Fibroblast of lung (primary cell): ENCODE data around the gene CNOT1.

Source experiments
- EZH2 ChIP-seq: IDR thresholded peaks from 2 replicates; pipeline ENCODE4 v1.5.1; 2012; ENCODE audit warnings: low read length, control low read depth, mild to moderate bottlenecking; ENCODE audit errors: missing control alignments
- TF ChIP-seq, protein P1 (sequence below), 2 donors: IDR thresholded peaks in 1 of 2; conservative IDR thresholded peaks in 1 of 2; 1 replicate in 1 of 2; 2 replicates in 1 of 2; pipeline ENCODE4 v1.5.1; 2011 to 2012; ENCODE audit warnings: low read length in 2 of 2, control low read depth in 1 of 2, inconsistent platforms in 1 of 2, low read depth in 1 of 2, mild to moderate bottlenecking in 1 of 2

DNA sequence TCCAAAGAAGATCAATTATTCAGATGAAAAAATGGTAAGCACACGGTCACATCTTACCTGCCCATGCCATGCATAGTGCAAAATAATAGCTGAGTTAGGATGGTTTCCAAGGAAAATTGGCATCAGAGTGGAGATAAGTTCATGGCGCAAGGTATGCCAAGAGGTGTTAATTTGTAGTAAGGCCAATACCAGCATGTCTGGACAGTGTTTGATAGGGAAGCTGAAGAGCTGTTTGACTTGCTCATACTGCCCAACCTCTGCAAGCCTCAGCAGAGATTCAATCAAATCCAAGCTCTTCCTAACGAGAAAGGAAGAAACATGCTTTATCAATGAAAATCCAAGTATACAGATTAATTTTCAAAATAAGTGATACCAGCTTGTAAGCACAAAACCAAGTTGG lies 51.0 kb downstream of the CNOT1 start:
- no peak for TF ChIP-seq EZH2
- TF ChIP-seq, protein P1, sequence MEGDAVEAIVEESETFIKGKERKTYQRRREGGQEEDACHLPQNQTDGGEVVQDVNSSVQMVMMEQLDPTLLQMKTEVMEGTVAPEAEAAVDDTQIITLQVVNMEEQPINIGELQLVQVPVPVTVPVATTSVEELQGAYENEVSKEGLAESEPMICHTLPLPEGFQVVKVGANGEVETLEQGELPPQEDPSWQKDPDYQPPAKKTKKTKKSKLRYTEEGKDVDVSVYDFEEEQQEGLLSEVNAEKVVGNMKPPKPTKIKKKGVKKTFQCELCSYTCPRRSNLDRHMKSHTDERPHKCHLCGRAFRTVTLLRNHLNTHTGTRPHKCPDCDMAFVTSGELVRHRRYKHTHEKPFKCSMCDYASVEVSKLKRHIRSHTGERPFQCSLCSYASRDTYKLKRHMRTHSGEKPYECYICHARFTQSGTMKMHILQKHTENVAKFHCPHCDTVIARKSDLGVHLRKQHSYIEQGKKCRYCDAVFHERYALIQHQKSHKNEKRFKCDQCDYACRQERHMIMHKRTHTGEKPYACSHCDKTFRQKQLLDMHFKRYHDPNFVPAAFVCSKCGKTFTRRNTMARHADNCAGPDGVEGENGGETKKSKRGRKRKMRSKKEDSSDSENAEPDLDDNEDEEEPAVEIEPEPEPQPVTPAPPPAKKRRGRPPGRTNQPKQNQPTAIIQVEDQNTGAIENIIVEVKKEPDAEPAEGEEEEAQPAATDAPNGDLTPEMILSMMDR (conservative IDR thresholded peaks at IDR 0.05 in 1 of 2, IDR thresholded peaks at IDR 0.05 in 1 of 2; ENCODE audit: low read depth in 1 of 2, low read length in 2 of 2) = no peak
